Measurements from ENCODE around the gene ETNPPL.

DNA sequence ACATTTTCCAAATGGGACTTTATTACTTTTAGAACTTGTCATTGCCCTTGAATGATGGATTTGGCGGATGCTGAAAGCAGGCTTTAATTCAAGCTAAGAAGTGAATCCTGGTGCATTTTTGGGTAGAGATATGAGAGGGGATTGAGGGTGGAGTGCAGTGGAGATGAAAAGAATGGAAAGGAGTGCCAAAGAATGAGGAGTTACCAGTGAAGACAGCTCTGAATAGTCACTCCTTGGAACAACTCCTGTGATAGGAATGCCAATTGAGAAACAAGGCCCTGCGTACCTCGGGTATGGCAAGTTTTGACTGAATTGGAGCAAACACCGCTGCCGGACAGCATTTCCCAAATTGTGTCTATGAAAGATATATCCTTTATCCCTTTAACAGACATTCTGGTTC lies 36.5 kb upstream of the ETNPPL start:
- TF ChIP-seq POLR2A (IDR thresholded peaks at IDR 0.05; ENCODE audit: low read depth, low read length) (no peak), POU2F2 (IDR thresholded peaks at IDR 0.05; ENCODE audit: low read depth, low read length) (no peak), TAF1 (IDR thresholded peaks at IDR 0.05; ENCODE audit: low read depth, low read length) (no peak), SPI1 (IDR thresholded peaks at IDR 0.05; ENCODE audit: low read depth, low read length) (no peak), PAX5 (IDR thresholded peaks at IDR 0.05; ENCODE audit: insufficient read depth, low read length, severe bottlenecking) (no peak)
